ENCODE results near the gene PIH1D1. TPM values are rescaled to one million over a fixed set of nuclear protein-coding genes. Genes with fewer than 3 reads are reported as not detected.
A peak's percentile ranks its signal among the peaks of the same experiment; 100 is the strongest.

Gene PIH1D1
- total RNA-seq, 4 donors from 2014 or later = 96.2 to 229 (median 115) TPM

DNA sequence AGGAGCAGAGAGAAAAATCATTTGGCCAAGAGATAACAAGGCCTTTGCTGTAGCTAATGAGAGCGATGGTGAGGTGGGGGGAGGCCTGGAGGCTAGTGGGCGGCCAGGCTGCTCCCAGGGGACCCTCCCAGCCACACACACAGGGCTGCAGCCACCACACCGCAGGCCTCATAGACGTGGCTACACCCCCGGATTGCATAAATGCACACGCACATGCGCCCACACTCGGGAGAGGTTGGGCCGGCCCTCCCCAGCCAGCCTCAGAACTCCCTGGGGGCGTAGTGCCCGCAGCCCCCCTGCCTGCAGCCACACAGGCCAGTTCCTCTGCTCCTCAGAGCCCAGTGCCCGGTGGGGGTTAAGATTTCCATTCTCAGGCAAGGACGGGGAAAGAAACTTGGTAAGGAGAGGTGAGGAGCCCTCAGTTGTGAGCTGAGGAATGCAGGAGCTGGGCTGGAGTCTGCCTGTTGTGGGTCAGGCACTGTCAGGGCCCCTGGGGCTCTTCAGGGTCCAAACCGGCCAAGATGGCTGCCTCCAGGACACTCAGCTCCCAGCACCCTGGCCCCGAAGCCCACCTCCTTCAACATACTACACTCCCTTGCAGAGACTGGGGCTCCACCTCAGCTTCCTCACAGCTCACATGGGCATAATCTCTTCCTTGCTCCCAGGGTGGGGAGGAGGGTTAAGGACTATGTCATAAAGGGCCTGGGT is 36.4 kb downstream of the PIH1D1 start:
- Histone ChIP-seq H3K4me1 (no peaks in the 10 kb centered on the region), H3K4me3 (no peak overlapping the region), H3K27me3 (peaks cover 0 to 3% of the 10 kb centered on the region in 2 donors), H3K9me3 (no peaks in the 10 kb centered on the region), H3K27ac (no peak overlapping the region), H3K36me3 (no peaks in the 10 kb centered on the region)
- no peak for DNase-seq
- no peak for TF ChIP-seq POLR2A (IDR thresholded peaks at IDR 0.05)
- TF ChIP-seq, protein P1, sequence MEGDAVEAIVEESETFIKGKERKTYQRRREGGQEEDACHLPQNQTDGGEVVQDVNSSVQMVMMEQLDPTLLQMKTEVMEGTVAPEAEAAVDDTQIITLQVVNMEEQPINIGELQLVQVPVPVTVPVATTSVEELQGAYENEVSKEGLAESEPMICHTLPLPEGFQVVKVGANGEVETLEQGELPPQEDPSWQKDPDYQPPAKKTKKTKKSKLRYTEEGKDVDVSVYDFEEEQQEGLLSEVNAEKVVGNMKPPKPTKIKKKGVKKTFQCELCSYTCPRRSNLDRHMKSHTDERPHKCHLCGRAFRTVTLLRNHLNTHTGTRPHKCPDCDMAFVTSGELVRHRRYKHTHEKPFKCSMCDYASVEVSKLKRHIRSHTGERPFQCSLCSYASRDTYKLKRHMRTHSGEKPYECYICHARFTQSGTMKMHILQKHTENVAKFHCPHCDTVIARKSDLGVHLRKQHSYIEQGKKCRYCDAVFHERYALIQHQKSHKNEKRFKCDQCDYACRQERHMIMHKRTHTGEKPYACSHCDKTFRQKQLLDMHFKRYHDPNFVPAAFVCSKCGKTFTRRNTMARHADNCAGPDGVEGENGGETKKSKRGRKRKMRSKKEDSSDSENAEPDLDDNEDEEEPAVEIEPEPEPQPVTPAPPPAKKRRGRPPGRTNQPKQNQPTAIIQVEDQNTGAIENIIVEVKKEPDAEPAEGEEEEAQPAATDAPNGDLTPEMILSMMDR (IDR thresholded peaks at IDR 0.05) = no peak

DNA sequence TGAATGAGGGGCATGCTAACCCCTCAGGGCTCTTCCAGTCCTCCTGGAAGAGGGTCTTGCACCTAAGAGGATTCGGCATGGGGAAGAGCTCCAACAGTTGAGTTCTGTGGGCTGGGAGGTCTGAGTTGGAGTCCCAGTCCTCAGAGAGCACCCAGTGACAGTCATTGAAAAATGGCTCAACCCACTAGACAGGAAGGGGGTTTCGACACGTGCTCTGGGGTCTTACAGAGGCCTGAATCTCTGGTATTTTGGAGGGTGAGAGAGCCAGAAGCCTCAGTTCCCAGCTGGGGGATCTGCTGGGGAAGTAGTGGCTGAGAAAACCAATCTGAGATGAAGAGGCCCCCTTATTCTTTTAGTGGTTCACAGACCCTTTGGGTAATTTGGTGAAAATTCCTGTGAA is 37.4 kb downstream of the PIH1D1 start:
- Histone ChIP-seq H3K4me3 (no peak overlapping the region), H3K27me3 (no peaks in the 10 kb centered on the region), H3K9me3 (no peaks in the 10 kb centered on the region), H3K27ac (no peak overlapping the region), H3K36me3 (no peaks in the 10 kb centered on the region), H3K4me1 (peaks cover 0 to 7% (median 2%) of the 10 kb centered on the region in 4 donors)
- DNase-seq = no peak
- TF ChIP-seq, protein P1 (IDR thresholded peaks at IDR 0.05) = no peak
- no peak for TF ChIP-seq POLR2A (IDR thresholded peaks at IDR 0.05)

DNA sequence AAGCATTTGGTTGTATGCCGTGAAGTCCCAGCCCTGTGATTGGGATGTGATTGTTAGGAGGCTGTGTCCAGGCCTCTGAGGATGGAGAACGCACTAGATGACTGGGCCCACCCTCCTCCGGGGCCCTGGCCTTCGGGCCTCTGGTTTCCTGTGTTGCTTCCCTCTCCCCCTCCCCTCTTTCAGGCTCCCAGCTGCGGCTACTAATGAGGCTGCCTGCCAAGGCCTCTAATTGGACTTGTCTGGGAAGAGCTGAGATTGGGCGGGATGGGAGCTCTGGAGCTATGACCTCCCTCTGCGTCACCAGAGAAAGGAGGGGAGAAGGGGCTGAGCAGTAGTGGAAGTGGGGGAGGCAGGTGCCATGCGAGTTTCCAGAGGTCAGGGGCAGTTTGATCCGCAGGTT is 38.3 kb downstream of the PIH1D1 start:
- Histone ChIP-seq H3K36me3 (no peaks in the 10 kb centered on the region), H3K9me3 (no peaks in the 10 kb centered on the region), H3K4me1 (peaks cover 0 to 14% (median 4%) of the 10 kb centered on the region in 4 donors), H3K4me3 (no peak overlapping the region), H3K27ac (no peak overlapping the region), H3K27me3 (no peaks in the 10 kb centered on the region)
- TF ChIP-seq, protein P1 (IDR thresholded peaks at IDR 0.05) = no peak
- TF ChIP-seq POLR2A (IDR thresholded peaks at IDR 0.05) = no peak
- DNase-seq = no peak

DNA sequence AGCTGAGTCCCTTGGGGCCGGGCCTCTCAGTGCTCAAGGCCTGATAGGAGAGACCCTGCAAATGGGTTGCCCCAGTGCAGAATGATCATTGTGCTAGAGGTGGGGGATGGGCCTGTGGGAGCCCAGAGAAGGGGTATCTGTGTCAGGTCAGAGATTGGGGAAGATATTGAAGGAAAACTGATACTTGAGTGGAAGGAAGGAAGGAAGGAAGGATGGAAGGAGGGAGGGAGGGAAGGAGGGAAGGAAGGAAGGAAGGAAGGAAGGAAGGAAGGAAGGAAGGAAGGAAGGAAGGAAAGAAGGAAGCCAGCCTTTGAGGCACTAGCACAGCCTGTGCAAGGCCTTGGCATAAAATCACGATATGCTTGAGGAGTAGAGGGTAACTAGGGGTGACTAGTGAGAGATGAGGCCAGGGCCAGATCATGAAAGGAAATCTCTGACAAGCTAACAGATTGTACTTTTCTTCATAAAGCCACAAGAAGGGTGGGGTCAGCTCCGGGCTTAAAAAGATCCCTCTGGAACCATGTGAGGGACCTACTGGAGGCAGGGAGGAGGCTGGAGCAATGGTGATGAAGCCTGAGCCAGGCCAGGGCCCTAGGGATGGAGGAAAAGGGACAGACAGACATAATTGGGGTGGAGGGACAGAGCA is 39.8 kb downstream of the PIH1D1 start:
- Histone ChIP-seq H3K9me3 (no peaks in the 10 kb centered on the region), H3K36me3 (no peaks in the 10 kb centered on the region), H3K4me3 (no peak overlapping the region), H3K4me1 (peaks cover 0 to 14% (median 4%) of the 10 kb centered on the region in 4 donors), H3K27me3 (no peaks in the 10 kb centered on the region), H3K27ac (no peak overlapping the region)
- no peak for DNase-seq
- no peak for TF ChIP-seq POLR2A (IDR thresholded peaks at IDR 0.05)
- TF ChIP-seq, protein P1 (IDR thresholded peaks at IDR 0.05) = no peak

DNA sequence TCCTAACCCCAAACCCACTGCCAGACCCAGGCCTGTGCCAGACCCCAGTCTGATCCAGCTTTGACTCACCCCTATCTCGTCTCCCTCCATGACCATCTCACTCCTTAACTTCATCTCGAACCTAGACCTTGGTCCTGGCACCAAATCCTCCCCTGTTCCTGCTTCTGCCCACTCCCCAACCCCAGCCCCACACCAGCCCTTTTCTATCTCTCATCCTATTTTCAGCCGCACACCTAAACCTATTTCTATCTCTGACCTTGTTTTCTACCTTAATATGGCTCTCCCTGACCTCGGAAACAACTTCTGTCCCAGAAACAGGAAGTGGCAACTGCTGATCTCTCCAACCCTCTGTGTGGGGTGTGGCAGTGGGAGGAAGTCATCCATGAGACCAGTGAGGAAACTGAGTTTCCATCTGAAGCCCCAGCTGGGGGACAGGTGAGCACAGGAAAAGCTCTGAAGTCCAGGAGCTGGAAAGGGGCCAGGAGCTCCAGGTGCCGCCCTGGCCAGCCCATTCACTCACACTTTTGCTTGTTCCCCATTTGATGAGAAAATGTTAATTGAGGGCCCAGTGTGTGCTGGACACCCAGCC is 42.1 kb downstream of the PIH1D1 start:
- Histone ChIP-seq H3K27me3 (no peaks in the 10 kb centered on the region), H3K36me3 (no peaks in the 10 kb centered on the region), H3K27ac (peak overlapping the region in 3 of 4 donors; percentile 34 to 61 (median 52)), H3K9me3 (no peaks in the 10 kb centered on the region), H3K4me3 (no peak overlapping the region), H3K4me1 (peaks cover 0 to 14% (median 4%) of the 10 kb centered on the region in 4 donors)
- DNase-seq = peak in 2 of 3 donors; percentile 65 to 66
- TF ChIP-seq, protein P1 (IDR thresholded peaks at IDR 0.05) = no peak
- no peak for TF ChIP-seq POLR2A (IDR thresholded peaks at IDR 0.05)
